ENCODE measurements around the gene PI4K2A. TPM values are rescaled to one million over a fixed set of nuclear protein-coding genes. Genes with fewer than 3 reads are reported as not detected.

The PI4K2A gene
- total and polyA plus RNA-seq, 8 donors: 2.2 to 8.9 (median 3.6) TPM

- no peaks in the 10 kb centered on the region for H3K36me3 ChIP-seq
- ATAC-seq (peak; percentile 85 to 87 (median 86)), DNase-seq (peak; percentile 74 to 92 (median 82)), FAIRE-seq (no peak)
- peak overlapping the region; percentile 49 to 81 (median 73) for H3K27ac ChIP-seq
- peak overlapping the region; percentile 32 to 68 (median 54) for H3K4me3 ChIP-seq
- intact Hi-C loops (cut with DNase I): no loop called here
- 0 to 1% methylated on average over 45 to 69 of the region's 69 CpGs for WGBS, 2 donors
- H3K27me3 ChIP-seq: no peaks in the 10 kb centered on the region
- H3K4me1 ChIP-seq: peaks cover 0 to 4% (median 0%) of the 10 kb centered on the region in 3 donors
- H3K9me3 ChIP-seq: no peaks in the 10 kb centered on the region
- no peak for TF ChIP-seq CTCF (IDR thresholded peaks at IDR 0.05)
Observed at GRCh38 chr10:97713826-97714400, 73.4 kb downstream of the PI4K2A start.

GRCh38 chr10:97714401-97715258 is 74.2 kb downstream of the PI4K2A start:
- Histone ChIP-seq H3K4me3 (peak overlapping the region; percentile 32 to 68 (median 54)), H3K27ac (peak overlapping the region; percentile 49 to 81 (median 73)), H3K27me3 (no peaks in the 10 kb centered on the region), H3K9me3 (no peaks in the 10 kb centered on the region), H3K4me1 (peaks cover 0 to 4% (median 0%) of the 10 kb centered on the region in 3 donors), H3K36me3 (no peaks in the 10 kb centered on the region)
- TF ChIP-seq CTCF (IDR thresholded peaks at IDR 0.05): no peak
- ATAC-seq (peak; percentile 3 to 69 (median 64)), FAIRE-seq (no peak), DNase-seq (peak in 4 of 6 donors; percentile 49 to 78 (median 63))
- WGBS, 2 donors: 13 to 14% methylated on average over 62 to 74 of the region's 74 CpGs
- intact Hi-C loops (cut with DNase I): no loop called here

GRCh38 chr10:97715259-97715874 is 74.9 kb downstream of the PI4K2A start:
- intact Hi-C loops (cut with DNase I): no loop called here
- no peak for TF ChIP-seq CTCF (IDR thresholded peaks at IDR 0.05)
- ATAC-seq (no peak), DNase-seq (no peak), FAIRE-seq (no peak)
- H3K4me3 ChIP-seq: peak overlapping the region in 1 of 4 donors; percentile 68
- no peaks in the 10 kb centered on the region for H3K9me3 ChIP-seq
- H3K4me1 ChIP-seq: peaks cover 0 to 4% (median 0%) of the 10 kb centered on the region in 3 donors
- H3K27me3 ChIP-seq: no peaks in the 10 kb centered on the region
- no peaks in the 10 kb centered on the region for H3K36me3 ChIP-seq
- WGBS, 2 donors: 83 to 87% methylated on average over 8 of the region's 8 CpGs
- no peak overlapping the region for H3K27ac ChIP-seq

GRCh38 chr10:97717627-97718026 is 77.2 kb downstream of the PI4K2A start:
- FAIRE-seq (no peak), DNase-seq (no peak), ATAC-seq (no peak)
- Histone ChIP-seq H3K4me3 (no peak overlapping the region), H3K27me3 (no peaks in the 10 kb centered on the region), H3K27ac (no peak overlapping the region), H3K4me1 (peaks cover 0 to 4% (median 0%) of the 10 kb centered on the region in 3 donors), H3K36me3 (no peaks in the 10 kb centered on the region), H3K9me3 (no peaks in the 10 kb centered on the region)
- intact Hi-C loops (cut with DNase I): no loop called here
- 86 to 94% methylated on average over 7 of the region's 7 CpGs for WGBS, 2 donors
- no peak for TF ChIP-seq CTCF (IDR thresholded peaks at IDR 0.05)

All from pancreas (tissue), 10 donors.